Caco-2 (cell line): ENCODE data around the gene ECHS1. TPM values are rescaled to one million over a fixed set of nuclear protein-coding genes. Genes with fewer than 3 reads are reported as not detected.

Experiments used
- BruUV-seq: library from RNA; stranded (reverse); fragments of 400-500 nt; replicated peaks from 2 replicates; lab custom pipeline; 2021; lab: Mats Ljungman, UMichigan
- CTCF ChIA-PET: fragments of 300-600 bp; sonication (Branson Sonifier 250); formaldehyde crosslinking; loops from one replicate; lab custom pipeline; 2022; ENCODE audit warnings: antibody characterized with exemption; lab: Charles Lee
- POLR2A ChIA-PET: fragments of 300-600 bp; sonication (Branson Sonifier 250); formaldehyde crosslinking; loops from one replicate; lab custom pipeline; 2022; ENCODE audit warnings: antibody characterized with exemption; lab: Charles Lee
- DNase-seq, 2 experiments: peaks; one replicate each; pipeline versions ENCODE4 v3.0.0 to v3.0.0-alpha.2; 2020 to 2022
- H3K27me3 ChIP-seq: replicated peaks from 2 replicates; pipeline ENCODE4 v1.6.0; 2011; ENCODE audit warnings: low read length; ENCODE audit not compliant: control insufficient read depth, insufficient read depth
- H3K36me3 ChIP-seq: 2 replicates; pipeline ENCODE4 v1.5.1; 2011; ENCODE audit warnings: low read length; ENCODE audit not compliant: control insufficient read depth, insufficient read depth
- H3K4me1 ChIP-seq: fragments of 250-450 bp; sonication (Bioruptor Pico); 2 replicates; pipeline ENCODE4 v1.5.1; 2020; ENCODE audit warnings: mild to moderate bottlenecking
- H3K4me3 ChIP-seq: 2 replicates; pipeline ENCODE4 v1.5.1; 2011; ENCODE audit warnings: low read depth, mild to moderate bottlenecking, control low read depth, low read length
- H3K9me3 ChIP-seq: fragments of 250-450 bp; sonication (Bioruptor Pico); 2 replicates; pipeline ENCODE4 v1.5.1; 2020; ENCODE audit warnings: mild to moderate bottlenecking, moderate library complexity
- H3K27ac Mint-ChIP-seq: one replicate; pipeline ENCODE4 v1.8.0; 2022; ENCODE audit warnings: mixed read lengths; ENCODE audit not compliant: unreplicated experiment
- H3K27me3 Mint-ChIP-seq: one replicate; pipeline ENCODE4 v1.8.0; 2022; ENCODE audit warnings: mixed read lengths; ENCODE audit not compliant: insufficient read depth, unreplicated experiment
- H3K36me3 Mint-ChIP-seq: one replicate; pipeline ENCODE4 v1.8.0; 2022; ENCODE audit warnings: mild to moderate bottlenecking, mixed read lengths; ENCODE audit not compliant: insufficient read depth, unreplicated experiment
- H3K4me1 Mint-ChIP-seq: one replicate; pipeline ENCODE4 v1.8.0; 2022; ENCODE audit warnings: low read depth, mixed read lengths; ENCODE audit not compliant: unreplicated experiment
- H3K4me3 Mint-ChIP-seq: one replicate; pipeline ENCODE4 v1.8.0; 2022; ENCODE audit warnings: mild to moderate bottlenecking, moderate library complexity, mixed read lengths; ENCODE audit not compliant: unreplicated experiment
- H3K9me3 Mint-ChIP-seq: one replicate; pipeline ENCODE4 v1.8.0; 2022; ENCODE audit warnings: mixed read lengths; ENCODE audit not compliant: unreplicated experiment
- intact Hi-C: fragments of 100-400 bp; cut with micrococcal nuclease; formaldehyde crosslinking; loops from one replicate; pipeline ENCODE4 v1.10.0; 2022; ENCODE audit not compliant: unreplicated experiment
- total RNA-seq: library from RNA; stranded (reverse); gene quantifications from 2 replicates; pipeline ENCODE4 v1.2.3, GENCODE V29; 2022
- TF ChIP-seq, protein P1 (sequence below), 2 experiments: fragments of 200-600 bp in 1 of 2; IDR thresholded peaks; 1 replicate in 1 of 2; 2 replicates in 1 of 2; pipeline versions ENCODE4 v1.5.1 to v1.8.0; 2011 to 2022; ENCODE audit warnings: antibody characterized with exemption in 1 of 2, control low read depth in 1 of 2, inconsistent platforms in 1 of 2, low read depth in 1 of 2, low read length in 1 of 2, mild to moderate bottlenecking in 1 of 2, moderate library complexity in 1 of 2; ENCODE audit not compliant: insufficient read depth in 1 of 2, severe bottlenecking in 1 of 2, unreplicated experiment in 1 of 2

Gene ECHS1
- total RNA-seq, 1 experiment from 2014 or later: 247 TPM

DNA sequence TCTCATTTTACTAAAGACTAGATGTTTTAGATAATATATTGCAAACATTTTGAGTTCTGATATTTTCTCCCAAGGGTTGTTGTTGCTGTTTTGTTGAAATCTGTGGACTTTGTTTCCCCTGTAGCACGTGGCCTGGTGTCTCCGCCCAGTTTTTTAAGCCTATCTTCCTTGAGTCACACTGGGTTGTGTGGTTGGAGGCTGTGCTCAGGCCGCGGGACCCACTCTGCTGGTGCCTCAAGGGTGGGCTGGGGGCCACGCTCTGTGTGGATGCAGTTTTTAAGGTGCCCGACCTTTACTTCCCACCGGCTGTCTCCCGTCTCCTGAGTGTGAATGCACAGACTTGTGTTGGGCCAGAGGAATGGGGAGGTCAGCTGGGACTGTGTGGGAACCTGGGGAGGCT, 30.2 kb downstream of the ECHS1 start:
- Mint-ChIP-seq H3K4me1 (peaks cover 13% of the 10 kb centered on the region), H3K27me3 (no peaks in the 10 kb centered on the region), H3K27ac (no peak overlapping the region), H3K36me3 (peaks cover 22% of the 10 kb centered on the region), H3K4me3 (no peak overlapping the region), H3K9me3 (peaks cover 9% of the 10 kb centered on the region)
- ChIA-PET POLR2A (no interaction called here), CTCF (no interaction called here)
- no peak for DNase-seq
- TF ChIP-seq, protein P1, sequence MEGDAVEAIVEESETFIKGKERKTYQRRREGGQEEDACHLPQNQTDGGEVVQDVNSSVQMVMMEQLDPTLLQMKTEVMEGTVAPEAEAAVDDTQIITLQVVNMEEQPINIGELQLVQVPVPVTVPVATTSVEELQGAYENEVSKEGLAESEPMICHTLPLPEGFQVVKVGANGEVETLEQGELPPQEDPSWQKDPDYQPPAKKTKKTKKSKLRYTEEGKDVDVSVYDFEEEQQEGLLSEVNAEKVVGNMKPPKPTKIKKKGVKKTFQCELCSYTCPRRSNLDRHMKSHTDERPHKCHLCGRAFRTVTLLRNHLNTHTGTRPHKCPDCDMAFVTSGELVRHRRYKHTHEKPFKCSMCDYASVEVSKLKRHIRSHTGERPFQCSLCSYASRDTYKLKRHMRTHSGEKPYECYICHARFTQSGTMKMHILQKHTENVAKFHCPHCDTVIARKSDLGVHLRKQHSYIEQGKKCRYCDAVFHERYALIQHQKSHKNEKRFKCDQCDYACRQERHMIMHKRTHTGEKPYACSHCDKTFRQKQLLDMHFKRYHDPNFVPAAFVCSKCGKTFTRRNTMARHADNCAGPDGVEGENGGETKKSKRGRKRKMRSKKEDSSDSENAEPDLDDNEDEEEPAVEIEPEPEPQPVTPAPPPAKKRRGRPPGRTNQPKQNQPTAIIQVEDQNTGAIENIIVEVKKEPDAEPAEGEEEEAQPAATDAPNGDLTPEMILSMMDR (IDR thresholded peaks at IDR 0.05; ENCODE audit: insufficient read depth in 1 of 2, low read depth in 1 of 2, low read length in 1 of 2, severe bottlenecking in 1 of 2, unreplicated experiment in 1 of 2): no peak
- Histone ChIP-seq H3K4me3 (no peak overlapping the region), H3K36me3 (no peaks in the 10 kb centered on the region), H3K9me3 (peaks cover 25% of the 10 kb centered on the region; the same call in 1 of the 2 replicates), H3K27me3 (no peaks in the 10 kb centered on the region), H3K4me1 (peaks cover 23% of the 10 kb centered on the region)
- intact Hi-C loops: no loop called here
- no TSS peak for BruUV-seq

DNA sequence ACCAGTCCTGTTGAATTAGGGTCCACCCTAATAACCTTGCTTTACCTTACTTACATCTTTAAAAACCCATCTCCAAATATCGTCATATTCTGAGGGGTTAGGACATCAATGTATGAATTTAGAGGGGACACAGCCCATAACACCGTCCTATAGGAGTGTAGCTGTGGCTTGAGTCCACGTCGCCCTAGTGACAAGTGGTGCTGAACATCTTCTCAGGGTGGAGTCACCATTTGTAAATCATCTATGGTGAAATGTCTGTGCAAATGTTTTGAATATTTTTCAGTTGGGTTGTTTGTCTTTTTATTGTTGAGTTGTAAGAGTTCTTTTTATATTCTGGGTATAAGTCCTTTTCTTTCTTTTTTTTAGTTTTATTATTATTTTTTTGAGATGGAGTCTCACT, 31.2 kb downstream of the ECHS1 start:
- CTCF ChIA-PET: no interaction called here
- H3K27ac Mint-ChIP-seq: no peak overlapping the region
- intact Hi-C loops: no loop called here

DNA sequence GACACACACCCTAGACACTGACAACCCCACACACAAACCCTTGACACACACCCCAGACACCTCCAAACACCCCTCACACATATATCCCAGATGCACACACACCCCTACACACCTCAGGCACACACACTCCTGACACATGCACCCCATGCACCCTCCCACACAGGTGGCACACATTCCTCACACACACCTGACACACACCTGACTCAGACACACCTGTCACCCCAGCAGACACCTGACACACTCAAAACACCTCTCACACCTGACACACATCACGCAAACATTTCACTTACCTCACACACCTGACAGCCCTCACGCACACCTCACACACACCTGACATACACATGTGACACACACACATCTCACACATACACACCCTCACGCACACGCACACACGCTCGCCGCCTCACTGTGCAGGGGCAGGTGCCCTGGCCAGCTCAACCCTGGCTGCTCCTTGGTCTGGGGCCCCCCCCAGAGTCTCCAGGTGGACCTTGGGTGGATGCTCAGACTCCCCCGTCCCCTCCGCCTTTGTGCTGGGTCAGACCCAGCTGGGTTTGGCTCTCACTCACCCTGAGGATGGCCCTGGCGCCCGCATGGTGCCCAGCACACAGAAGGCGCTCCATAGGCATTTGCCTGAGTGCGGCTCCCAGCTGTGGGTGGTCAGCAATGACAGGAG, 33.3 kb downstream of the ECHS1 start:
- H3K4me1 Mint-ChIP-seq: peaks cover 5% of the 10 kb centered on the region
- H3K36me3 Mint-ChIP-seq: peaks cover 3% of the 10 kb centered on the region
- H3K27me3 Mint-ChIP-seq: peaks cover 1% of the 10 kb centered on the region
- H3K9me3 Mint-ChIP-seq: no peaks in the 10 kb centered on the region
- no peak overlapping the region for H3K4me3 Mint-ChIP-seq
- peaks cover 28% of the 10 kb centered on the region for H3K4me1 ChIP-seq
- ChIA-PET POLR2A (no interaction called here), CTCF (interaction anchor here (0.8 kb wide), 1 partner anchor 10 kb away, joined by 3 read pairs; no protein-coding TSS in a partner anchor)
- H3K4me3 ChIP-seq: no peak overlapping the region
- H3K27ac Mint-ChIP-seq: no peak overlapping the region
- intact Hi-C loops: no loop called here
- no peak for DNase-seq
- peaks cover 24% of the 10 kb centered on the region; the same call in 1 of the 2 replicates for H3K9me3 ChIP-seq
- TF ChIP-seq, protein P1 (IDR thresholded peaks at IDR 0.05; ENCODE audit: insufficient read depth in 1 of 2, low read depth in 1 of 2, low read length in 1 of 2, severe bottlenecking in 1 of 2, unreplicated experiment in 1 of 2): no peak
- peaks cover 4% of the 10 kb centered on the region for H3K27me3 ChIP-seq
- BruUV-seq: no TSS peak
- no peaks in the 10 kb centered on the region for H3K36me3 ChIP-seq

More for the DNA sequence above, 31.2 kb downstream of the ECHS1 start:
- H3K27me3 ChIP-seq: no peaks in the 10 kb centered on the region; the same call in none of the 2 replicates
- no peak overlapping the region for H3K4me3 Mint-ChIP-seq
- POLR2A ChIA-PET: no interaction called here
- peaks cover 27% of the 10 kb centered on the region; the same call in 1 of the 2 replicates for H3K9me3 ChIP-seq
- no TSS peak for BruUV-seq
- DNase-seq: no peak
- H3K4me1 Mint-ChIP-seq: peaks cover 13% of the 10 kb centered on the region
- peaks cover 16% of the 10 kb centered on the region for H3K36me3 Mint-ChIP-seq
- no peaks in the 10 kb centered on the region for H3K36me3 ChIP-seq
- no peaks in the 10 kb centered on the region for H3K27me3 Mint-ChIP-seq
- peaks cover 15% of the 10 kb centered on the region for H3K4me1 ChIP-seq
- H3K9me3 Mint-ChIP-seq: peaks cover 9% of the 10 kb centered on the region
- TF ChIP-seq, protein P1 (IDR thresholded peaks at IDR 0.05; ENCODE audit: insufficient read depth in 1 of 2, low read depth in 1 of 2, low read length in 1 of 2, severe bottlenecking in 1 of 2, unreplicated experiment in 1 of 2): no peak
- H3K4me3 ChIP-seq: no peak overlapping the region
